ENCODE data around the gene CHAF1B. TPM values are rescaled to one million over a fixed set of nuclear protein-coding genes. Genes with fewer than 3 reads are reported as not detected.
"Not testable (repeated sequence)": the region's sequence is repeated elsewhere in the genome, so short reads cannot be mapped to it uniquely, and the experiment has no call there.

The CHAF1B gene
- 33.8 and 35.7 TPM in 2 replicates for total RNA-seq

DNA sequence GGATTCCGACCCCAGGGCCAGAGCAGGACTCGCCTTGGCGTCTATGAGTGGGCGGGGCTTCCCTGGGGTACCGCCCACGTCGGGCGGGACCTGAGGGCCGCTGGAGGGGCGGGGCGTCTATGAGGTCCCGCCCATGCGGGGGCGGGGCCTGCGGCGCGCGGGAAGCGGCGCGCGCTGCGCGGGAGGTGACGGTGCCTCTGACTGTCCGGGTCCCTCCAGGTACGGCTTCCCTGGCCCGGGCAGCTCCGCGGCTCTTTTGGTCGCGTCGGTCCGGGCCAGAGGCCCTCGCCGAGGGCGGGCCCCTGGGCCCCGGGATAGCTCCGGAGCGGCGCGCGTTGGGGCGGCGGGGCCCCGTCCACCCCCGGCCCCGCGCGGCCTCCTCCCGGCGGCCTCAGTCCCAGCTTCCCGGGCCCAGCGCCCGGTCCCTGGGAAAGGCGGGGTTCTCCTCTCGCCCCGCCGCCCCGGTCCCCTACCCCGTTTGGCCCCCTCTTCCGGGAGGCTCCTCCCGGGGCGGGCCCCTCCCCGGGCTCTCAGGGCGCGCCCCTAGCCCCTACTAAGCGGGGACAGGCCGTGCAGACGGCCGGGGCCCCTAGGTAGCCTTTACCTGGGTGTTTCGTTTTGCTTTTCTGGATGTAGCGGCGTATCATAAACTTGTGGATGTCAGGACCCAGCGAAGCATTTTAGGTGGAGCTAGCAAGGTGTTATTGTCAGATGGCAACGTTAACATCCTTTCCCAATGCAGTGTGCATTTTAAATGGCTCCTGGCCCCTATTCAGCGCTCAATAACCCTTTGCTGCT is at the start of gene CHAF1B:
Gene CHAF1B, plus strand, starts transcription at position 160 of the 798 bp plus-strand sequence. CDS start 745 bp downstream, outside the sequence.
- intact Hi-C loops (cut with micrococcal nuclease): loop anchor here (1.0 to 10.0 kb wide), 6 partner anchors 65 to 1771 kb away; partner anchors contain the start of genes CBR3, DOP1B, MORC3 and RCAN1

DNA sequence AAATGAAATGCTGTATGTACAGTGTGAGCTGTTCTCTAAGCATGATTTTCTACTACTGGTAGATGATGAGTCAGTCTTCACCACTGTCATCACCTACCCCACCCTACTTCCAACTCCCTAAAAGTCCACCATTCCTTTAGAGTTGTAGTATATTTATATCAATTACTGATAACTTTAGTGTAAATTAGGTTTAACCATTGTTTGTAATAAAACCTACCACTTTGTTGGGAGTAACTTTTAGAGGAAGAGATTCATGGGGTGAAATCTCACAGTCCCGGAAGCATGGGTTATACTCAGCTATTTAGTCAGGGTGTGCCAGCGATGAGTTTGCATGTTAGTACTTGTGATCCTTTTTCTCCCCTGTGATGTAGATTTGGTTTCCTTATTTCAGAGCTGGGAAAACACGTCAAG is 48.1 kb upstream of the CHAF1B start:
- H3K27ac Mint-ChIP-seq: no peak overlapping the region
- intact Hi-C loops (cut with micrococcal nuclease): no loop called here
- H3K4me1 Mint-ChIP-seq (ENCODE audit: low read depth): peaks cover 10% of the 10 kb centered on the region
- no peaks in the 10 kb centered on the region for H3K27me3 Mint-ChIP-seq (ENCODE audit: insufficient read depth)
- peaks cover 24% of the 10 kb centered on the region for H3K36me3 Mint-ChIP-seq (ENCODE audit: low read depth)
- no peak for DNase-seq (ENCODE audit: low spot score)
- no peaks in the 10 kb centered on the region for H3K9me3 Mint-ChIP-seq
- H3K4me3 Mint-ChIP-seq: no peak overlapping the region

More for the DNA sequence above, at the start of gene CHAF1B:
- H3K36me3 Mint-ChIP-seq (ENCODE audit: low read depth): peaks cover 8% of the 10 kb centered on the region
- peak within 1 kb of the TSS; percentile 65 for H3K27ac Mint-ChIP-seq
- H3K27me3 Mint-ChIP-seq (ENCODE audit: insufficient read depth): no peaks in the 10 kb centered on the region
- DNase-seq (ENCODE audit: low spot score): peak; percentile 80
- no peaks in the 10 kb centered on the region for H3K9me3 Mint-ChIP-seq
- peaks cover 25% of the 10 kb centered on the region for H3K4me1 Mint-ChIP-seq (ENCODE audit: low read depth)
- H3K4me3 Mint-ChIP-seq: peak within 1 kb of the TSS; percentile 89

DNA sequence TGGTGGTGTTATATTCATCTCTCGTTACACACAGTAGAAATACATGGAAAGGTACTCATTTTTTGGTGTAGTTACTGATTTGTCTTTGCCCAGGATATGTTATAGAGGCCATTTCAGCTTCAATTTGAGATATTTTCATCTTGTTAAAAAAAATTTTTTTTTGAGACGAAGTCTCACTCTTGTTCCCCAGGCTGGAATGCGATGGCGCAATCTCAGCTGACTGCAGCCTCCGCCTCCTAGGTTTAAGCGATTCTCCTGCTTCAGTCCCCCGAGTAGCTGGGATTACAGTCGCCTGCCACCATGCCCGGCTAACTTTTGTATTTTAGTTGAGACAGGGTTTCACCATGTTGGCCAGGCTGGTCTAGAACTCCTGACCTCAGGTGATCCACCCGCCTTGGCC is 46.2 kb upstream of the CHAF1B start:
- no peaks in the 10 kb centered on the region for H3K9me3 Mint-ChIP-seq
- no peak overlapping the region for H3K27ac Mint-ChIP-seq
- H3K36me3 Mint-ChIP-seq (ENCODE audit: low read depth): peaks cover 24% of the 10 kb centered on the region
- no peak for DNase-seq (ENCODE audit: low spot score)
- H3K4me1 Mint-ChIP-seq (ENCODE audit: low read depth): peaks cover 10% of the 10 kb centered on the region
- H3K27me3 Mint-ChIP-seq (ENCODE audit: insufficient read depth): no peaks in the 10 kb centered on the region
- no peak overlapping the region for H3K4me3 Mint-ChIP-seq
- intact Hi-C loops (cut with micrococcal nuclease): no loop called here

DNA sequence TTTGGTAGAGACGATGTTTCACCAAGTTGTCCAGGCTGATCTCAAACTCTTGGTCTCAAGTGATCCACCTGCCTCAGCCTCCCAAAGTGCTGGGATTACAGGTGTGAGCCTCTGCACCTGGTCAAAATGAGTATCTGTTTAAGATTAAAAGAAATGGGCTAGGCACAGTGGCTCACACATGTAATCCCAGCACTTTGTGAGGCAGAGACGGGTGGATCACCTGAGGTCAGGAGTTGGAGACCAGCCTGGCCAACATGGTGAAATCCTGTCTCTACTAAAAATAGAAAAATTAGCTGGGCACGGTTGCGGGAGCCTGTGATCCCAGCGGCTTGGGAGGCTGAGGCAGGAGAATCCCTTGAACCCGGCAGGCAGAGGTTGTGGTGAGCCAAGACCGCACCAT is 42.6 kb upstream of the CHAF1B start:
- H3K27ac Mint-ChIP-seq; H3K4me1 Mint-ChIP-seq (ENCODE audit: low read depth); H3K27me3 Mint-ChIP-seq (ENCODE audit: insufficient read depth); H3K9me3 Mint-ChIP-seq; DNase-seq (ENCODE audit: low spot score); H3K4me3 Mint-ChIP-seq; intact Hi-C loops (cut with micrococcal nuclease): not testable (repeated sequence)
- H3K36me3 Mint-ChIP-seq (ENCODE audit: low read depth): peaks cover 27% of the 10 kb centered on the region

DNA sequence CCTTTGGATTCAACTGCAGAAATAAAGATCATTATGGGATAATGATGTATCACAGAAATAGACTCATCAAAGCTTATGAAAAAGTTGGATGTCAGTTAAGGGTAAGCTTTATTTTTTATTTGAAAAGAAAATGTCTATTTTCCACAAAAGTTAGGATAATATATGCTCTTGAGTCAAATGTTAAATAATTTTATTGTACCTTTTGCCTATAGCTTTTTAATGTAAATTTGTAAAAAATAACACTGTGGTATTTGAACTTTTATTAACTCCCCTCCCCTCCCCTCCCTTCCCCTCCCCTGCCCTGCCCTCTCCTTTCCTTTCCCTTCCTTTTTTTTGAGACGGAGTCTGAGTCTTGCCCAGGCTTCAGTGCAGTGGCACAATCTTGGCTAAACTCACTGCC is 40.3 kb upstream of the CHAF1B start:
- DNase-seq (ENCODE audit: low spot score): no peak
- Mint-ChIP-seq H3K4me1 (ENCODE audit: low read depth) (peaks cover 6% of the 10 kb centered on the region), H3K27ac (no peak overlapping the region), H3K9me3 (no peaks in the 10 kb centered on the region), H3K36me3 (ENCODE audit: low read depth) (peaks cover 29% of the 10 kb centered on the region), H3K27me3 (ENCODE audit: insufficient read depth) (no peaks in the 10 kb centered on the region), H3K4me3 (no peak overlapping the region)
- intact Hi-C loops (cut with micrococcal nuclease): no loop called here

DNA sequence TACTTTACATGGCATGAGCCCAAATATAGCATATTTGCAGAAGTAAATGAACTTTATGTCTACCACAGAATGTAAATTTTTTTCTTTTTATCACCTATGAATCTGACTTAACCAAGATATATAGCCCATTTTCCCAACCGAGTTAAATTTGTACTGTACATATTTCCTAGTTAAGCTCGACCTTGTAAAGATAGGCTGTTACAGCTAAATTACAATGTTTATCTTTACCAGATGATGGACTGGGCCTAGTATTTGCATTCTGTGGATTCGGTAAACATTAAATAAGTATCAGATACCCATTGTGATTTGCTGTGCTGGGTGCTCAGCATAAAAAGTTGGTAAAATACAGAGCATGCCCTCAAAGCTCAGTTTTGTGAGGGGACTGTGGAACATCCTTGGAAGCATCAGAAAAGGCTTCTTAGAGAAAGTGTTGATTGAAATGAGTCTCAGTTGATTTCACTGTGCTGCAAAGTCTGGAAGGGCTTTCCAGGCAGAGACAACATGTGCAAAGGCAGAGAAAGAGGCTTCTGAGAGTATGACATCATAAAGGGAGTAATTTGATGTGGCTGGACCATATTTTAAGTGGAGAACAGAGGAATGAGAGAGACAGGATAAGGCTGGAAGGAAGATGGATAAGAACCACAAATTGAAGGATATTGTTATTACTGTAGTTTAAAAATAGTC is 37.8 kb upstream of the CHAF1B start:
- no peak for DNase-seq (ENCODE audit: low spot score)
- intact Hi-C loops (cut with micrococcal nuclease): no loop called here
- peaks cover 6% of the 10 kb centered on the region for H3K4me1 Mint-ChIP-seq (ENCODE audit: low read depth)
- no peaks in the 10 kb centered on the region for H3K27me3 Mint-ChIP-seq (ENCODE audit: insufficient read depth)
- H3K4me3 Mint-ChIP-seq: no peak overlapping the region
- H3K27ac Mint-ChIP-seq: no peak overlapping the region
- no peaks in the 10 kb centered on the region for H3K9me3 Mint-ChIP-seq
- H3K36me3 Mint-ChIP-seq (ENCODE audit: low read depth): peaks cover 38% of the 10 kb centered on the region

DNA sequence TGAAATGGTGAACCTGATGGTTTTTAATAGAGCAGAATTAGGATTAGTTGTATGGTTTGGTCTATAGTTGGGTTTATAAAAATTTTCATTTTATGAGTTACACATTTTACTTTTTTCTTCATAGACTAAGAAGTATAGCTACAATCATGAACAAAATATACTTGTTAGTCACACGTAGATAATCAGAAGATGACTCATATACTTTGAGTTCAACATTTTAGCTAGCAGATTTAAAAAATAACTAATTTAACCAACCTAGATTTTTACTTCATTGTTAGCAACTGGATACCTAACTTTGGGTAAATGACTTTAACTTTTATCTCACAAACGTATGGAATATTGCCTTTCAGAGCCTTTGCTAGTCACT is 37.2 kb upstream of the CHAF1B start:
- H3K4me3 Mint-ChIP-seq: no peak overlapping the region
- H3K4me1 Mint-ChIP-seq (ENCODE audit: low read depth): peaks cover 6% of the 10 kb centered on the region
- H3K27ac Mint-ChIP-seq: no peak overlapping the region
- no peaks in the 10 kb centered on the region for H3K27me3 Mint-ChIP-seq (ENCODE audit: insufficient read depth)
- H3K36me3 Mint-ChIP-seq (ENCODE audit: low read depth): peaks cover 38% of the 10 kb centered on the region
- DNase-seq (ENCODE audit: low spot score): no peak
- intact Hi-C loops (cut with micrococcal nuclease): no loop called here
- H3K9me3 Mint-ChIP-seq: no peaks in the 10 kb centered on the region

DNA sequence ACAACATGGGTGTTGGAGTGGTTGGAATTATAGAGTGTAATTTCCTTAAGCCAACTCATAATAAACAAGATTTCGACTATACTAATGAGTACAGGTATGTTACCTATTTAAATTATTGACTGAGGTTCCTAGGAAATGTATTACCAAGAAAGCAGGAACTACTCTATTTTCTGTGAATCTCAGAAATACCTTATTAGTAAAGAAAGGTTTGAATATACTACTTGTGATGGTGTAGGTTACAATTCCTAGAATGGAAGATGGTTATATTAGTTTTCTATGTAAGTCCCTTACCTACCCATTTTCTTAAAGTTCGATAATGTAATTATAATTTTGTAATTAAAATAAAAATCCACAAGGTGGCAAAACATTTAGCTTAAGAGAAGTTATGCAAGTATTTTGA is 35.9 kb upstream of the CHAF1B start:
- H3K27me3 Mint-ChIP-seq (ENCODE audit: insufficient read depth): no peaks in the 10 kb centered on the region
- peaks cover 6% of the 10 kb centered on the region for H3K4me1 Mint-ChIP-seq (ENCODE audit: low read depth)
- no peak for DNase-seq (ENCODE audit: low spot score)
- H3K4me3 Mint-ChIP-seq: no peak overlapping the region
- no peak overlapping the region for H3K27ac Mint-ChIP-seq
- H3K9me3 Mint-ChIP-seq: no peaks in the 10 kb centered on the region
- intact Hi-C loops (cut with micrococcal nuclease): no loop called here
- H3K36me3 Mint-ChIP-seq (ENCODE audit: low read depth): peaks cover 40% of the 10 kb centered on the region

DNA sequence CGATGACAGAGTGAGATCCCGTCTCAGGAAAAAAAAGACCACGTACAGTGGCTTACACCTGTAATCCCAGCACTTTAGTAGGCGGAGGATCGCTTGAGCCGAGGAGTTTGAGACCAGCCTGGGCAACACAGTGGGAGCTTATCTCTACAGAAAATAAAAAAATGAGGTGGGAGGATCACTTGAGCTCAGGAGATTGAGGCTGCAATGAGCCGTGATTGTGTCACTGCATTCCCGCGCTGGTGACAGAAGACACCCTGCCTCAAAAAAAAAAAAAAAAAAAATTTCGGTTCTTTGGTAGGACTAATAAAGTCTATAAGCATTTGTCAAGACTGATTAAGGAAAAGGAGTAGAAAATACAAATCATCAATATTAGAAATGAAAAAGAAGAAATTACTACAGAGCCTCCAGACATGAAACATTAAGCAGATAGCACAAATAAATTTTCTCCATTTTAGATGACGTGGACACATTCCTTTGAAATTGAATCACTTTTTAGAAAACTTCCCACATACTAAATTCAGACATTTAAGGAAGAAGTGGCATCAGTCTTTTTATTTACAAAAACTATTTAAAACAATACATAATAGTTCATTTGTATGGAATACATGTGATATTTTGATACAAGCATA is 34.8 kb upstream of the CHAF1B start:
- intact Hi-C loops (cut with micrococcal nuclease): no loop called here
- Mint-ChIP-seq H3K4me1 (ENCODE audit: low read depth) (peaks cover 6% of the 10 kb centered on the region), H3K27me3 (ENCODE audit: insufficient read depth) (no peaks in the 10 kb centered on the region), H3K27ac (no peak overlapping the region), H3K4me3 (no peak overlapping the region), H3K36me3 (ENCODE audit: low read depth) (peaks cover 43% of the 10 kb centered on the region), H3K9me3 (no peaks in the 10 kb centered on the region)
- no peak for DNase-seq (ENCODE audit: low spot score)

DNA sequence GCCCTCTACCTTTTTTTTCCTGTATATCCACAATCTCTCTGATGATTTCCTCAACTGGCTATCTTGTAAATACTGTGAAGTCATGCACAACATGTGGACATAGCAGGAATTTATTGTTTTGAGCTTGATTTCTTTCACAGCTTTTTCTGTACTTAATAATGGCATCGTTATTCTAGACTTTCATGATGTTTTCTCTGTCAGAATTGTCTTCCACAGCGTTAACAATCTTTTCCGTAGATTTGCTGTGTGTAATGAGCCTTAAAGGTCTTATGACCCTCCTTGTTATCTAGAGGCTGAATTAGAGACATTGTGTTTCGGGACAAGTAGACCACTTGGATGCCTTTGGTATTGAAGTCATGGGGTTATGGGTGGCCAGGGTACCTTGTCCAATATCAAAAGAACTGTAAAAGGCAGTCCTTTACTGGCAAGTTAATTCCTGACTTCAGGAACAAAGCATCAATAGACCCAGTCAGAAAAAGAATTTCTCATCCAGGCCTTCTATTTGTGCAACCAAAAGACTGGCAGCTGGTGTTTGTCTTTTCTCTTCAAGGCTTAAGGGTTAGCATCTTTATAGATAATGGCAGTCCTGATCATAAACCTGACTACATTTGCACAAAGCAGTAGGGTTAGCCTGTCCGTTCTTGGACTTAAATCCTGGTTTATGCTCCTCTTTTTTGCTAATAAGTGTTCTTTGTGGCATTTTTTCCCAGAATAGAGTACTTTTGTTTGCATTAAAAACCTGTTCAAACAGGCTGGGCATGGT is 30.1 kb upstream of the CHAF1B start:
- no peak overlapping the region for H3K27ac Mint-ChIP-seq
- H3K27me3 Mint-ChIP-seq (ENCODE audit: insufficient read depth): no peaks in the 10 kb centered on the region
- H3K4me3 Mint-ChIP-seq: no peak overlapping the region
- no peak for DNase-seq (ENCODE audit: low spot score)
- H3K4me1 Mint-ChIP-seq (ENCODE audit: low read depth): no peaks in the 10 kb centered on the region
- intact Hi-C loops (cut with micrococcal nuclease): no loop called here
- H3K9me3 Mint-ChIP-seq: no peaks in the 10 kb centered on the region
- peaks cover 28% of the 10 kb centered on the region for H3K36me3 Mint-ChIP-seq (ENCODE audit: low read depth)

DNA sequence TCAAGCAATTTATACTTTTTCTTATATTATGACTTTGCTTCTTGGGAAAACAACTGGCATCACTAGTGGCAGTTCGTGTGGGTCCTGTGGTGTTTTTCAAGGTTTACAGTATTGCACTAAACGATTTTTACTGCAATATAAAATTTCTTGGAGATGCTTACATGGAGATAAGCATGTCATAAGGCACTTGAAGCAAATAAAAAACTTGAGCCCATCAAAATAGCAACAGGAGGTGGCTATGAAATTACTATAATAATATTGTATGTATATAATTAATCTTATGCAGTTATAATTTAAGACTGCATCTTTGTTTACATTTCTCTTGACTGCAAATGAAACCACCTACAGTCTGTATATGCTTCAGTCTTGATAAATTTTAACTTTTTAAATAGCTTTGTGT is 29.3 kb upstream of the CHAF1B start:
- no peak for DNase-seq (ENCODE audit: low spot score)
- no peak overlapping the region for H3K4me3 Mint-ChIP-seq
- H3K9me3 Mint-ChIP-seq: no peaks in the 10 kb centered on the region
- intact Hi-C loops (cut with micrococcal nuclease): no loop called here
- H3K4me1 Mint-ChIP-seq (ENCODE audit: low read depth): no peaks in the 10 kb centered on the region
- H3K27ac Mint-ChIP-seq: no peak overlapping the region
- no peaks in the 10 kb centered on the region for H3K27me3 Mint-ChIP-seq (ENCODE audit: insufficient read depth)
- peaks cover 31% of the 10 kb centered on the region for H3K36me3 Mint-ChIP-seq (ENCODE audit: low read depth)

DNA sequence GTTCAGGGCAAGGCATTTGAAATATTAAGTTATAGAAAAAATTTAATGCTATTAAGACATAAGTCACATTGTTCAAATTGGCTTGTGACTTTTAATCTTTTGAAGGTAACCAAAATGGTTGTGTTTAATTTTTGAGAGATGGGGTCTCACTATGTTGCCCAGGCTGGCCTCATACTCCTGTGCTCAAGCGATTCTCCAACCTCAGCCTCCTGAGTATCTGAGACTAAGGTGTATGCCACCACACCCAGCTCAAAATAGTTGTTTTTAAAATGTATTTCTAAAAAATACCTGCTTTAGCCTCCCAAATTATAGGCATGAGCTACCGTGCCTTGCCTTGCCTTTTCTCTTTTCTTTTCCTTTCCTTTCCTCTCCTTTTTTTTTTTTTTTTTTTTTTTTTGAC is 26.0 kb upstream of the CHAF1B start:
- no peaks in the 10 kb centered on the region for H3K4me1 Mint-ChIP-seq (ENCODE audit: low read depth)
- H3K4me3 Mint-ChIP-seq: no peak overlapping the region
- H3K27ac Mint-ChIP-seq: no peak overlapping the region
- intact Hi-C loops (cut with micrococcal nuclease): no loop called here
- no peaks in the 10 kb centered on the region for H3K27me3 Mint-ChIP-seq (ENCODE audit: insufficient read depth)
- H3K36me3 Mint-ChIP-seq (ENCODE audit: low read depth): peaks cover 35% of the 10 kb centered on the region
- no peaks in the 10 kb centered on the region for H3K9me3 Mint-ChIP-seq
- DNase-seq (ENCODE audit: low spot score): no peak

Data from activated T-helper 1 cell treated with anti-CD3 and anti-CD28 coated beads, Interleukin-12 subunit alpha, Interleukin-12 subunit beta, Interleukin-2, Interleukin-4 antibody, amounts not matched to agents 30 ng/mL and 10 ng/mL and 1 ng/mL, durations not matched to agents 14 hours and 24 hours and 36 hours (primary cell).